Measurements from ENCODE around the gene GRAP2. TPM values are rescaled to one million over a fixed set of nuclear protein-coding genes. Genes with fewer than 3 reads are reported as not detected.
"Not testable (repeated sequence)": the region's sequence is repeated elsewhere in the genome, so short reads cannot be mapped to it uniquely, and the experiment has no call there.

The GRAP2 gene
- total RNA-seq, 1 donor: not detected

- Histone ChIP-seq H3K79me2 (ENCODE audit: insufficient read depth, low read length) (no peaks in the 10 kb centered on the region), H3K27me3 (ENCODE audit: insufficient read depth, low read length) (peaks cover 10% of the 10 kb centered on the region), H3K4me3 (ENCODE audit: insufficient read depth, low read length) (no peak overlapping the region), H2AFZ (ENCODE audit: low read length) (no peak overlapping the region), H3K4me1 (ENCODE audit: insufficient read depth, low read length) (no peaks in the 10 kb centered on the region), H4K20me1 (ENCODE audit: insufficient read depth, low read length) (no peaks in the 10 kb centered on the region), H3K4me2 (ENCODE audit: insufficient read depth, low read length) (no peak overlapping the region), H3K36me3 (ENCODE audit: insufficient read depth, low read length) (no peaks in the 10 kb centered on the region), H3K9me3 (ENCODE audit: low read depth, low read length) (no peaks in the 10 kb centered on the region), H3K27ac (ENCODE audit: low read depth, low read length) (no peak overlapping the region)
- DNase-seq (ENCODE audit: insufficient read length, low spot score, missing footprints): no peak
- TF ChIP-seq, protein P1, sequence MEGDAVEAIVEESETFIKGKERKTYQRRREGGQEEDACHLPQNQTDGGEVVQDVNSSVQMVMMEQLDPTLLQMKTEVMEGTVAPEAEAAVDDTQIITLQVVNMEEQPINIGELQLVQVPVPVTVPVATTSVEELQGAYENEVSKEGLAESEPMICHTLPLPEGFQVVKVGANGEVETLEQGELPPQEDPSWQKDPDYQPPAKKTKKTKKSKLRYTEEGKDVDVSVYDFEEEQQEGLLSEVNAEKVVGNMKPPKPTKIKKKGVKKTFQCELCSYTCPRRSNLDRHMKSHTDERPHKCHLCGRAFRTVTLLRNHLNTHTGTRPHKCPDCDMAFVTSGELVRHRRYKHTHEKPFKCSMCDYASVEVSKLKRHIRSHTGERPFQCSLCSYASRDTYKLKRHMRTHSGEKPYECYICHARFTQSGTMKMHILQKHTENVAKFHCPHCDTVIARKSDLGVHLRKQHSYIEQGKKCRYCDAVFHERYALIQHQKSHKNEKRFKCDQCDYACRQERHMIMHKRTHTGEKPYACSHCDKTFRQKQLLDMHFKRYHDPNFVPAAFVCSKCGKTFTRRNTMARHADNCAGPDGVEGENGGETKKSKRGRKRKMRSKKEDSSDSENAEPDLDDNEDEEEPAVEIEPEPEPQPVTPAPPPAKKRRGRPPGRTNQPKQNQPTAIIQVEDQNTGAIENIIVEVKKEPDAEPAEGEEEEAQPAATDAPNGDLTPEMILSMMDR (IDR thresholded peaks at IDR 0.05; ENCODE audit: extremely low read depth, low read depth, low read length): no peak
Measured at GRCh38 chr22:39947220-39948216, 46.6 kb downstream of the GRAP2 start.

- no peak overlapping the region for H3K27ac ChIP-seq (ENCODE audit: low read depth, low read length)
- no peaks in the 10 kb centered on the region for H3K4me1 ChIP-seq (ENCODE audit: insufficient read depth, low read length)
- H4K20me1 ChIP-seq (ENCODE audit: insufficient read depth, low read length): no peaks in the 10 kb centered on the region
- H3K4me3 ChIP-seq (ENCODE audit: insufficient read depth, low read length): no peak overlapping the region
- H2AFZ ChIP-seq (ENCODE audit: low read length): no peak overlapping the region
- H3K4me2 ChIP-seq (ENCODE audit: insufficient read depth, low read length): no peak overlapping the region
- DNase-seq (ENCODE audit: insufficient read length, low spot score, missing footprints): no peak
- H3K36me3 ChIP-seq (ENCODE audit: insufficient read depth, low read length): no peaks in the 10 kb centered on the region
- no peaks in the 10 kb centered on the region for H3K79me2 ChIP-seq (ENCODE audit: insufficient read depth, low read length)
- no peaks in the 10 kb centered on the region for H3K9me3 ChIP-seq (ENCODE audit: low read depth, low read length)
- TF ChIP-seq, protein P1 (IDR thresholded peaks at IDR 0.05; ENCODE audit: extremely low read depth, low read depth, low read length): no peak
- H3K27me3 ChIP-seq (ENCODE audit: insufficient read depth, low read length): peaks cover 12% of the 10 kb centered on the region
Measured at GRCh38 chr22:39949964-39950737, 49.3 kb downstream of the GRAP2 start.

- H3K4me3 ChIP-seq (ENCODE audit: insufficient read depth, low read length); H3K27ac ChIP-seq (ENCODE audit: low read depth, low read length); H3K4me2 ChIP-seq (ENCODE audit: insufficient read depth, low read length); H3K9me3 ChIP-seq (ENCODE audit: low read depth, low read length); DNase-seq (ENCODE audit: insufficient read length, low spot score, missing footprints); H2AFZ ChIP-seq (ENCODE audit: low read length); H4K20me1 ChIP-seq (ENCODE audit: insufficient read depth, low read length); H3K36me3 ChIP-seq (ENCODE audit: insufficient read depth, low read length); H3K4me1 ChIP-seq (ENCODE audit: insufficient read depth, low read length); H3K27me3 ChIP-seq (ENCODE audit: insufficient read depth, low read length); H3K79me2 ChIP-seq (ENCODE audit: insufficient read depth, low read length): not testable (repeated sequence)
Measured at GRCh38 chr22:39951603-39952293, 50.9 kb downstream of the GRAP2 start.

DNA sequence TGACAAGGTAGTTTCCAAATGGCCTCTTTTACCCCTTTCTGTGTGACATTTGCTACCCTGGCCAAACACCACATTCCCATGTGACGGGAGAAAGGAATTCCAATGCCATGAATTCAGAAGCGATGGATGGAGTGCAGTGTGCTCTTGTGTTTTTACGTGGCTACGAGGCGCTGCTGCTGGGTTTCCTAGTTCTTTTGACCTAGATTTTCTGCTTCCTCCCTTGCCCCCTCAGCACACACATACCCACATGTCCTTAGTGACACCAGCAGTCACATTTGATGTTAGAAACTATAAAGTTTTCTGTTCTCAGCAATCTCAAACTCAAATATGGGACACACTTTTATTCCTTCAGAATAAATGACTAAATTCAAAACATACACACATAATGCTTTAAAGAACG, 51.5 kb downstream of the GRAP2 start:
- no peaks in the 10 kb centered on the region for H3K9me3 ChIP-seq (ENCODE audit: low read depth, low read length)
- peaks cover 10% of the 10 kb centered on the region for H3K27me3 ChIP-seq (ENCODE audit: insufficient read depth, low read length)
- H3K4me2 ChIP-seq (ENCODE audit: insufficient read depth, low read length): no peak overlapping the region
- no peak for DNase-seq (ENCODE audit: insufficient read length, low spot score, missing footprints)
- TF ChIP-seq, protein P1 (IDR thresholded peaks at IDR 0.05; ENCODE audit: extremely low read depth, low read depth, low read length): no peak
- H3K27ac ChIP-seq (ENCODE audit: low read depth, low read length): no peak overlapping the region
- H3K4me1 ChIP-seq (ENCODE audit: insufficient read depth, low read length): no peaks in the 10 kb centered on the region
- no peak overlapping the region for H3K4me3 ChIP-seq (ENCODE audit: insufficient read depth, low read length)
- H3K79me2 ChIP-seq (ENCODE audit: insufficient read depth, low read length): no peaks in the 10 kb centered on the region
- H2AFZ ChIP-seq (ENCODE audit: low read length): no peak overlapping the region
- no peaks in the 10 kb centered on the region for H3K36me3 ChIP-seq (ENCODE audit: insufficient read depth, low read length)
- H4K20me1 ChIP-seq (ENCODE audit: insufficient read depth, low read length): no peaks in the 10 kb centered on the region
